HG03103 (cell line): Measurements from ENCODE around the gene PPP1R13B.
A peak's percentile ranks its signal among the peaks of the same experiment; 100 is the strongest.
"Not testable (repeated sequence)": the region's sequence is repeated elsewhere in the genome, so short reads cannot be mapped to it uniquely, and the experiment has no call there.

Source experiments
- ATAC-seq: cut with Tn5 transposase; IDR thresholded peaks from one replicate; pipeline ENCODE4 v1.9.1; 2021; ENCODE audit warnings: low read depth; ENCODE audit not compliant: unreplicated experiment

PPP1R13B gene

DNA sequence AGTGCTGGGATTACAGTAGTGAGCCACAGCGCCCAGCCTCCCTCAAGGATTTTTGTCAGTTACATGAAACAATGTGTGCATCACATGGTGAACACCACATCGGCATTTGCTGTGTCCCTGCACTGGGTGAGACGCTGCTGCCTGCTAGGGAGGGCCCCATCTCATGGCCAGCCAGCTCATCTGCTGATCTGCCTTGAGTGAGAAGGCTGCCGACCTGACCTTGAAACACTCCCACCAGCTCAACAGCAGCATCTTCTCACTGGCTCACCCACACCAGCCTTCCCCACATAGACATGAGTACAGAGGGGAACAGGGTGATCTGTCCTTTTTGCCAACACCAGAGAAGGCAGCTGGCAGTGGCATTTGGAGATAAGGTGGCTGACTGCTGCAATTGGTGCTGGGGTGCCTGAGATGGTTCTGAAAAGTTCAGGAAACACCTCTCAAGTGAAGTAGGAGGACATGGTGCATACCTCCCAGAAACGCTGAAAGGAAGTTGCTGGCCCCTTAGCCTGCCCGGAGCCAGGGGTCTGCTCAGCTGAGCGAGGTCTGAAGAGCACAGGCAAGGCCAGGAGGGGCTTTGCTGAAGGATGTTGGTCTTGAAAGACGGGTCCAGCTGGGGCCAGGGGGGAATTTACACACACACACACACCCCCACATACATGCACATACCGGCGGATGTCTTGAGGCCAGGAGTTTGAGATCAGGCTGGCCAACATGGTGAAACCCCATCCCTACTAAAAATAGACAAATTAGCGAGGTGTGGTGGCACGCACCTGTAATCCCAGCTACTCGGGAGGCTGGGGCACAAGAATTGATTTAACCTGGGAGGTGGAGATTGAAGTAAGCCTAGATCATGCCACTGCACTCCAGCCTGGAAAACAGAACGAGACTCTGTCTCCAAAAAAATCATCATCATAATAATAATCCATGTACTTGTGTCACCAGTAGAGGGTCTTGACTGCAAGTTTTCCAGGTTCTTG is 14.3 kb upstream of the PPP1R13B start:
- no peak for ATAC-seq

DNA sequence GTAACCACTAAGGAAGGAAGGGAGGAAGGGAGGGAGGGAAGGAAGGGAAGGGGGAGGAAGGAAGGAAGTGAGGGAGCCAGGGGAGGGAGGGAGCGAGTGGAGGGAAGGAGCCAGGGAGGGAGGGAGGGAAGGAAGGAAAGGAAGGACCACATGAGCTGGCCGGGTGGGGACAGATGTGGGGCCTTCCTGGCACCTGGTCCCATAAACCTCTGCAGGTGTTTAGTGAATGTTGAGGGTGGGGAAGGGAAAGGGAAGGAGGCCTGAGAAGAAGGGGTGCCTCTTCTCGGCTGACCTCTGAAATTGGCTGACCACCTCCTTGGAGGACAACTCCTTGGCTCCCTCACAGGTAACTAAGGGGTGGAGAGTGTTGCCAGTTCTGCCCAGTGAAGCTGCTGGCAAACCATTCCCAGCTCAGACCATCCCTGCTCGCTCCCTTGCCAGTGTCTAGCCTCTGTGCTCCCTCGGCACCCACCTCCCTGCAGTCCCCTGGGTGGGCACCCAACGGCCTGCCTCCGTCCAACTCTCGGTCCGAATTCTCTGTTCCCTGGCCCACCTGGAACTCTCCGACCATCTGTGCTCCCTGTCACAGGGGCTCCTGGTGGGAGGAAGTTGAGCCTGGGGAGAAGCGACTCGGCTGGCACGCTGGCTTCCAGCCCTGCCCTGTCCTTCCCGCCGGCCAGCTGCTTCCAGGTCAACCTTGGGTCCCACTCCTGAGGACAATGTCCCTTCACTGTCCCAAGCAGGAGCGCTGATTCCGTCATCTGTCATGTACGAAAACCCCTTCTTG is 12.2 kb upstream of the PPP1R13B start:
- ATAC-seq, result no peak

DNA sequence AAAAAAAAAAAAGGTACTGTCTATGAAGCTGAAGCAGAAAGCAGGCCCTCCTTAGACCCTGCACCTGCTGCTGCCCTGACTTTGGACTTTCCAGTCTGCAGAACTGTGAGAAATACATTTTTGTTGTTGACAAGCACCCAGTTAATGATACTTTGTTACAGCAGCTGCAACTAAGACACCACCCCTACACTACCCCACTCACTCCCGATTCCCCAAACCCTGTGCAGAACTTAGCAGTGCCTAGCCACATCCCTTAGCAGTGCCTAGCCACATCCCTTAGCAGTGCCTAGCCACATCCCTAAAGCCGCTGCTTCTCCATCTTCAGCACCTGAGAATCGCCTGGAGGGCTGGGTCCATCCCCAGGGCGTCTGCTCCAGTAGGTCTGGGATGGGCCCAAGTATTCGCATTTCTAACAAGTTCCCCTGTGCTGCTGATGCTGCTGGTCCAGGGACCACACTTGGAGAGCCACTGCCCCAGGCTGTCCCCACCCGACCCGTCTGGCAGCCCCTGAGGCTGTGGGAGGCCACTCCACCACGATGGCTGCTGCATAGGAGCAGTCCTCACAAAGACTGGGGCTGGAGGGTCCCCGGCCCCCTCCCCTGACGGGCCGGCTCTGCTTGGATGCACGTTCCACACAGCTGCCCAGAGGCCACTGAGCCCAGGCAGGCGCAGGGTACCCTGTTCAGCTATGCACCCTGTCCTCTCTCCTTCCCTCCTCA is 10.8 kb upstream of the PPP1R13B start:
- no peak for ATAC-seq

DNA sequence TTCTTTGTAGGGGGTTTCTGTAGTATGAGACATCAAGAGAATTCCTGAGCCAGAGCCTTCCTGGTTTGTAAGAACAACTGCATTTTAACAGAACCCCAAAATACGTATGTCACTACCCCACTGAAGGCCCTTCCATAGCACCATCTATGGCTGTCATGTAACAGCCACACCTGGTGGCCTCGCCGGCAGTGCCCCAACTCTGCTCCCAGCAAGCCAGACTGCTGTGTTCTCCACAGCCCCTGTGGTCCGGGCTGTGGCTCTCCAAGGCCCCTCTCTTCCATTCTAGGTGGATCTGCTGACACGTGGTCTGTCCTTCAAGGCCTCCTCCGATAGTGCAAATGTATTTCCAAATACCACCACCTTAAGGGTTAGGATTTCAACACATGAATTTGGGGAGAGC is 9.9 kb upstream of the PPP1R13B start:
- ATAC-seq, result no peak

DNA sequence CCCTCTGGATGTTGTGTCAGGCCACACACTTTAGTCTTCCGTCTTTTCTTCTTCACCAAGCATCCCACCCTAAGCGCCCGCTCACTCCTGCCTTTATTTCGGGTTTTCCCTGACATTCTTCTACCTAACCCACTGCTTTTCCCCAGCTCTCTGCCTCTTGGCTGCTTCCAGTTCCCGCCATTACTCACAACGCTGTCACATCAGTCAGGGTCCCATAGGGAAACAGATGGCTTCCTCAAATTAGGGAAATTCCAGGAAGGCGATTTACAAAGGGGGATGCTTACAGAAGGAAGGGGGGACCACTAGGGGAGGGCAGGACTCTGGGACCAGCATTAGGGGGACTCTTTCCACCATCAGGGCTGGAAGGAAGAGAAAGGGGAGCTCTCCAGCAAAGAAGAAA is 9.2 kb upstream of the PPP1R13B start:
- ATAC-seq, result no peak

DNA sequence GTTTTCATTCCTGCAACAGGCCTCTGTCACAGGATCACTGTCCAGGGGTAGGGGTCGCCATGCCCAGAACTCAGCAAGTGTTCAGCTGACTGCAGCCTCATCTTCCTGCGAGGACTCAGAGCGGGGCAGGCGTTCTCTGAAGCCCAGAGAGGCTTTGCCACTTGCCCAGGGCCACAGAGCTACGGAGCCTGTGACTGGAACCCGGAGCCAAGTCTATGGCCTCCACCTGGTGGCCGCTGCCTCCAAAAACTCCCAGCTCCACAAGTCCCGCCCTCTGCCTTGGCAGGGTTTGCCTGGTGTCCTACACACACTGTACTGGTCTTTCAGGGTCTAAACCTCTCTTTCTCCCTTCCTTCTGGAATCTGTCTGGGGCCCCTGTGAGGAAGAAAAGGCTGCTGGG is 8.7 kb upstream of the PPP1R13B start:
- ATAC-seq, result no peak

DNA sequence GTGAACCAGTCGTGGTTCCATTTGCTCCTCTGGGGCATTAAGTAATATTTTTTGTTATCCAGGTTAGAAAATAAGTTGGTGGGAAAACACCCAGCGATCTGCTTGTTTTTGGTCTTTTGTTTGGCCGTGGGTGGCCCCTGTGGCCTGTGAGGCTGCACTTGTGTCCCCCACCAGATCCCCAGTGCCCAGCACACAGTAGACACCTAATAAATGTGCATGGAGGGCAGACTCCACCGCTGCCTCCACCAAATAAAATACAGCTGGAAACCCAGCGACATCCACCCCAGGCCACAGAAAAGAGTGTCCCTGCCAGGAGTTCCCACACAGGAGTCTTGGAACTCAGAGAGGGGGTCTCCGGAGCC is 8.3 kb upstream of the PPP1R13B start:
- no peak for ATAC-seq

DNA sequence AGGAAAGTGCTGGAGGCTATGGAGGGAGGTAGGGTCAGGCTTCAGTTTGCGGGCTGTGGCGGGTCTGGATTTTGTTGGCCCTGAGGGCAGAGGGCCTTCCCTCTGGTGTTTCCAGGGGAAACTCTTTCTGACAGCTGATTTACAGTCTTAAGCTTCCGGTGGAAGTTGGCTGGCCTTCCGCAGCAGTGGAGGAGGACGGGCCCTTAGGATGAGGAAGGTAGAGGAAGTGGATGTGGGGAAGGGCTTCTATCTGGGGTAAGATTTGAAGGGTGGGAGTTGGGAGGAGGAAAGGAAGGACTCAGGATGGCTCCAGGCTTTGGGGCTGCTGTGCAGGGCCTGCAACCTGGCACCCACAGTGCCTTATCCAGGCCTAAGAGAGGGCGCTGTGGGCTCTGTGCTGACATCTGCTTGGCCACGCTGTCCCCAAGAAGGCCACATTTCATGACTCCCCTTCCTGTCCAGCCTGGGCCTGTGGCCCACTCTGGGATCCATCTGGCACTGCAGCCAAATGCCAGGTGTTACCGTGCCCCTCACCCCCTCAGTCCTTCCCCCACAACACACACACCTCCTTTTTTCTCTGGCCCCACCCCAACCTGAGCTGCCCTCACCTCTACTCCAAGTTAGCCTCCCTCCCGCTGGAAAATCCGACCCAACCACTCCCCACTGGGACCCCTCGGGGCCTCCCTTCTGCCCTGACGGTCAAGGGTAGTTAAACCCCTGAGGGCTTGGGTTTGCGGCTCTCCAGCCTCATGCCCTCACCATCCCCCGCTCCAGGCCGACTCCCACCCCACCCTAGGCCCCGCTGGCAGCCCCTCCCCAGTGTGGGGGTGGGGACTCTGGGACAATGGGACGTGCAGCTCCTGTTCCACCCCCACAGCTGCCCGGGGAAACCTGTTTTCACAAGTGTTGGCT is 7.7 kb upstream of the PPP1R13B start:
- no peak for ATAC-seq

DNA sequence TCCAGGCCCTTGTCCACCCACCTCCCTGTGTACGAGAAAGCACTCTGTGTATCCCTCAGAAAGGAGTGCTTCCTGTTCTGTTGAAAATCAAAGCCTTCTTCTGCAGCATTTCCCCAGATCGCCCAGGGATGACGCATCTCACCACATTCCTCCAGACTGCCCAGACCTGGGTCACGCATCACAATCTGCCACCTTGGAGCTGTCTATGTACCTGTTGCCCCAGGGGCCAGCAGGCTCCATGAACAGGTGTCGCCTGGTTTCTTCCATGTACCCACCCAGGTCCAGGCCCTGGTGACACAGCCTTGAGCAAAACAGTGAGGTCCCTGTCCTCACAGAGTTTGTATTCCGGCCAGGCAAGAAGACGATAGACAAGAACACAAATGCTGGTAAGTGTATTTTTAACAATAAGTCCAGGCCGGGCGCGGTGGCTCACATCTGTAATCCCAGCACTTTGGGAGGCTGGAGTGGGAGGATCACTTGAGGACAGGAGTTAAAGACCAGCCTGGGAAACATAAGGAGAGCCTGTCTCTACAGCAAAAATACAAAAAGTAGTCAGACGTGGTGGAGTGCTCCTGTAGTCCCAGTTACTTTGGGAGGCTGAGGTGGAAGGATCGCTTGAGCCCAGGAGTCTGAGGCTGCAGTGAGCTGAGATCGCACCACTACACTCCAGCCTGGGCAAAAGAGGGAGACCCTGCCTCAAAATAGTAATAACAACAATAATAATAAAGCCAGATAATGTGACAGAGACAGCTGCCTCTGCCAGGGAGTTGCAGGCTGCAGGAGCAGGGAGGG is 6.8 kb upstream of the PPP1R13B start:
- no peak for ATAC-seq

DNA sequence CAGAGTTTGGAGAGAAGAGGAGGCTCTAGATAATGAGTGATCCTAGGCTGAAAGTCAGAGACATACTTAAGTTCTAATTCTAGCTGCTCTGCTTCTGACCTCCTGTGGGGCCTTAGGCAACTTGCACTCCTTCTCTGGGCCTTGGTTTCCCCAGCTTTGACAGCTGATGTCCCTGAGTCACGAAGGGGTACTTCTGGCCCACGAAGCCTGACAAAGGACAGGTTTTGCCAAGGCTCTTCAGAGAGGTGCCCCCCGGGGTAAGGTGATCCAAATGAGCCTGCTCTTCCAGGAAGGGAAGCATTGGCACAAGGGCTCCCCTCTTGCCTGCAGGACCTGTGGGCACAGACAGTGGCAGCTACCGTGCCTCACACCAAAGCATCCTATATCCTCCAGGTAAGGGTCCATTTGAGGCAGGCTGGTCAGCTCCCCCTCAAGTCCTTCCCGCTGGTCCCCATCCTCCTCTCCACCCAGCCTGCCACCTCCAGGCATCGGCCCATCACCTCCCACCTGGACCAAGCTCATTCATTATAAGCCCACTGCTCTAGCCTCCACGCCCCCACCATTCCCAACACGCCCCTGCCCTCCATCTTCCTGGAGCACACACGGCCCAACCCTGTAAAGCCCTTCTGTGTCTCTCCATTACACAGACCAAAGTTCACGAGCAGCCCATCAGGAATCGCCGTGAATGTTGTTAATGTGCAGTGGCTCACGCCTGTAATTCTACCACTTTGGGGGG is 1.9 kb upstream of the PPP1R13B start:
- ATAC-seq, result no peak

DNA sequence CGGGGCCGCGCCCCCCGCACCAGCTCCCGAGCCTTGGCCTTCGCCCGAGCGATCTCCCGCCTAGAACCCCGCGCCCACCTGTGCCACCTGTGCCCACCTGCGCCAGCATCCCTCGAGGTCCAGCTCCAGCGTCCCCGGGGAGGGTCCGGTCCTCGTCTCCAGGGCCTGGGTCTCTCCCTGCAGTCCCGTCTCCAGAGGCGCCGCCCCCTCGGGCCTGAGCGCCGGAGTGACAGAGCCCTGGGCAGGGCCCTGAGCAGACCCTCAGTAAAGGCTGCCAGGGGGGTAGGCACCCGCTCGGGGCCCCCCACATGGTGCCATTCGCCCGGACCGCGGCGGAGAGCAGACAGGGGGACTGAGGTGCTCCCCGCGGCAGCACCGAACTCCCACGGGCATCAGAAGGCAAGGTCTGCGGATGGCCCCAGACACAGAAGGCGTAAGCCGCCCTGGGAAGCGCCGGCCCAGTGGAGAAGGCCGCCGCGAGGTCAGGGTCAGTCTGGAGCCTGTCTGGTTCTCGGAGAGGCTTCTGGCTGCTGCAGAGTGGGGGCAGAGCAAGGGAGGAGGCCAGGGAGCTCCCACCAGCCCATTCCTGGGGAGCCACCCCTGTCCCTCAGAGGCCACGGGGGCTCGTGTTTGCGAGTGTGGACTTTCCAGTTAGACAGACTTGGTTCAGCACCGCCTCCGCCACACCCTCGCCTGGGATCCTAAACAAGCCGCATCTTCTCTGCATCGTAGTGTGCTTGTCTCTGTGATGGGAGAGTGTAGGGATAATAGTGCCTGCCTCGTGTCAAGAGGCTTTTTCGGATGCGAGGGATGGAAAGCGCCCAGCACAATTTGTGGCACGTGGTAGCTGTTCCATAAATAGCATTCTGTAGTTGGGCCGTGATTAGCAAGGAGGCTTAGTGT is 1.1 kb upstream of the PPP1R13B start:
- ATAC-seq, result no peak

DNA sequence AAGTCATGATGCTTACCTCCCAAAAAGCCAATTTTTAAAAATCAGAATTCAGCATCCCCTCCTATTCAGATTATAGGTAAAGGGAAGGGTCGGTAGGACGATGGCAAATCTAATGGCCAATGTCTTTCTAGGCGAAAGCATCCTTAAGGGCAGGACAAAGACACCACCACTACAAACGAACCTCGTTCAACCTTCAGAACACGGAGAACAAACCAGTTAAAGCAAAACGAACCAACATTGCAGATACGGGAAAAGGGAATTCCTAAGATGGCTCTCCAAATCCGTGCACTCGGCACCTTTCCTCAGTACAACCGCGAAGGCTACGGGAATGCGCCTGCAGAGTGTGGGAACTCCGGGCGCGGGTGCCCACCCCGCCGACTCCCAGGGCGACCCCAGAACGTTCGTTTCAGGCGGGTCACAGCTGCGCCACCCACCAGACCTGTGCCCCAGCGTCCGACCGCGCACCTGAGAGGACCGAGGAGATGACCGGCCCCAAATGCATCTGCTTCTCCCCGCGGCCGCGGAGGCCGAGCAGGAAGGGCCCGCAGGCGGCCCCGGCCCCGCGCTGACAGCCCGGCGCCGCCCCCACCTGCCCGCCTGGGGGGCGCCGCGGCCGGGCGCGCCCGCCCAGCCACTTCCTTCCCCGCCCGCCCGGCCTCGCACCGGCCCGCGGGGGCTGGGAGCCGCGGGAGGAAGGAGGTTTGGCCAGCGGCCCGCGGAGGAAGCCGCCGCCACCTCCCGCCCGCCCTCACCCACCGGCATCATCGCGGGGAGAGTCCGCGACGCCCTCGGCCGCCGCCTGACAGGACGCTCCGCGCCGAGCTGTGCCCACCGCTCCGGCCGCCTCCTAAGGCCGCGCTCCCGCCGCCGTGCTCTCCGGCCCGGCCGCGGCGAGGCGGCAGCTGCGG is 578 bp downstream of the PPP1R13B start:
- peak; percentile 16 for ATAC-seq

DNA sequence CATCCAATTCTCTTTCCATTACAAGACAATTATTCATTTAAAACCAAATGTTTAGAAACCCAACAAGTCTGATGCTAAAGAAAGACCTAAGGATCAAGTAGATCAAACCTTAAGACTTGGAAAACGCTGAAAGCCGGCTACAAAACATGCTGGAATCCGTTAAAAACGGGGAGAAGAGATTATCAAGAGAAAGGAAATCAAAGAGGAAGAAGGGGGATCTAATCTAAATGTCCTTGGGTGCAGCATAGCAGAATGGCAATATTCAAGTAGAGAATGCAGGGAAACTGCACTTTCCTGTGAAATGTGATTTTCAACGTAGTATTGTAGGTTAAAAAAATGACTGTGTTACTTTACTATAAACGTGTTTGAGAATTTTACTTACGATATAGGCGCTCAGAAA is 1.3 kb downstream of the PPP1R13B start:
- ATAC-seq, result no peak

DNA sequence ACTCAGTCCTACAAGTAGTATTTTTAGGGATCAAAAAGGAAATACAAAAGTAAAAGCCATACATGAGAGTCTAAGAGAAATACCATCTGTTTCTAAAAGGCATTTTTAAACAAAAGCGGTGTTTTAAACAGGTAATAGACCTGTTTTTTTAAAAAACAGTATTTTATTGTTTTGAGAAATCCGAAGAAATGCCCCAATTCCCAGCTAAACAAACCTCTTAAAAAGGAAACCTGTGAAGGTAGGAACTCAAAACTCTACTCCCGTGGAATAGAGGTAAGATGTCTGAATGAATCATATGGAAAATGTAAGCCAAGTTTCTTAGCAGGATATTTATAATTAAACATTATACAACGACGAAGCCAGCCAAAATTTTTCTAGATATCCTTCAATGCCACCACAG is 2.0 kb downstream of the PPP1R13B start:
- no peak for ATAC-seq

DNA sequence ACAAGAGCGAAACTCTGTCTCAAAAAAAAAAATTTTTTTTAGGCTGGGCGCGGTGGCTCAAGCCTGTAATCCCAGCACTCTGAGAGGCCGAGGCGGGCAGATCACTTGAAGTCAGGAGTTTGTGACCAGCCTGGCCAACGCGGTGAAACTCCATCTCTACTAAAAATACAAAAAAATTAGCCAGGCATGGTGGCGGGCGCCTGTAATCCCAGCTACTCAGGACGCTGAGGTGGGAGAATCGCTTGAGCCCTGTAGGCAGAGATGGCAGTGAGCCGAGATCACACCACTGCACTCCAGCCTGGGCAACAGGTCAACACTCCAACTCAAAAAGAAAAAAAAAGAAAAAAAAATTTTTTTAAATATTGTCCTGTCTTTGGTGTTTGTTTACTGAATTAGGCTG is 6.1 kb downstream of the PPP1R13B start:
- ATAC-seq, result not testable (repeated sequence)

DNA sequence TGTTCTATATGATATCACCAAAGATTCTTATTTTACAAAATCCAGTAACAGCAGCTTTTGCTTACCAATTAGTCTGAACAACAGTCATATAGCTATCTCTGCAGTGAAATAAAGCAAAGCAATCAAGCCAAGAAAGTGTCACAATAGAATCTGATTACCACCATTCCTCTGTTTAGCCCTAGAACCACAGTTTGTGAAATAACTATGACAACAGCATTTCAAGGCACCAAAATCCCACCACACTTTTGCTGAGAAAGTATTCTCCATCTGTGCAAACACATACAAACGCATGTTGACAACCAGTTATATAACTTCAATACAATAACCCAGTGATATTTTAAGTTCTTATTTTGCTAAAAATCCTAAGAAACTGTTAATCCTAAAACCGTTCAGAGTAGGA is 7.4 kb downstream of the PPP1R13B start:
- no peak for ATAC-seq

DNA sequence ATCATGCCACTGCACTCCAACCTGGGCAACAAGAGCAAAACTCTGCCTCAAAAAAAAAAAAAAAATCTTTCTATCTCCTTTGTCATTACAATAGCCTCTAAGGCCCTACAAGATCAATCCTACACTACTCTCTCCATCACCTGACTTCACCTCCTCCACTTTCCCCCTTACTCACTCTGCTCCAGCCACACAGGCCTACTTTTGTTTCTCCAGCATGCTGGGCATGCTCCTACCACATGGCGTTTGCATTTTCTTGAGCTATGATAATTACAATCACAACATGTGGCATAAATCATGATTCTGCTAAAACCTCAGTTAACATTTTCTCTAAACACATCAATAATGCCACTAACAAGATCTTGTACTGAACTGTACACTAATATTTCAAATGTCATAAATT is 7.8 kb downstream of the PPP1R13B start:
- ATAC-seq, result no peak
